K562 (cell line): ENCODE data around the gene STMN3. TPM values are rescaled to one million over a fixed set of nuclear protein-coding genes. Genes with fewer than 3 reads are reported as not detected.
A peak's percentile ranks its signal among the peaks of the same experiment; 100 is the strongest.

Source experiments
- ATAC-seq: fragments of 200-7000 bp; cut with Tn5 transposase; 3 replicates; pipeline ENCODE4 v1.9.1; 2020; ENCODE audit warnings: moderate library complexity
- BruUV-seq: library from RNA; stranded (reverse); fragments of 400-500 nt; replicated peaks from 2 replicates; lab custom pipeline; 2021; lab: Mats Ljungman, UMichigan
- CTCF ChIA-PET: fragments of 300-600 bp; formaldehyde crosslinking; extraction: SDS; loops from one replicate; lab custom pipeline; 2021; ENCODE audit warnings: low intra/inter-chr PET ratio; lab: Yijun Ruan, JAX
- POLR2A ChIA-PET: fragments of 300-600, 350-650 bp; sonication (Branson Sonifier 250); formaldehyde crosslinking; extraction: SDS; loops from one replicate; lab custom pipeline; 2021; ENCODE audit warnings: antibody characterized with exemption, inconsistent platforms; lab: Yijun Ruan, JAX
- DNase-seq, 4 experiments: peaks; one replicate each; pipeline versions ENCODE4 v3.0.0 to v3.0.0-alpha.2; 2011 to 2018; ENCODE audit warnings: low spot score in 3 of 4, mixed read lengths in 3 of 4; ENCODE audit errors: extremely low read depth in 1 of 4
- FAIRE-seq: peaks from 2 replicates; lab custom pipeline; 2011; peaks lifted over from hg19 to GRCh38; lab: Jason Lieb, UNC
- H2AFZ ChIP-seq: 2 replicates; pipeline ENCODE4 v1.6.0; 2011; ENCODE audit warnings: low read depth, low read length, control low read depth, inconsistent platforms
- H3K27ac ChIP-seq: fragments of 200-600 bp; 3 replicates; pipeline ENCODE4 v1.8.0; 2011; ENCODE audit warnings: low read depth, mild to moderate bottlenecking, control low read depth, inconsistent platforms, low read length, moderate library complexity, mixed read lengths; ENCODE audit errors: extremely low read depth
- H3K27me3 ChIP-seq, 2 experiments: fragments of 300-600 bp in 1 of 2; 2 replicates in 1 of 2; 3 replicates in 1 of 2; pipeline versions ENCODE4 v1.6.0 to v1.8.0; 2011; ENCODE audit warnings: inconsistent platforms in 2 of 2, low read length in 2 of 2, mild to moderate bottlenecking in 1 of 2, mixed read lengths in 1 of 2, moderate library complexity in 1 of 2; ENCODE audit not compliant: control insufficient read depth in 2 of 2, insufficient read depth in 2 of 2
- H3K36me3 ChIP-seq: fragments of 300-600 bp; 3 replicates; pipeline ENCODE4 v1.8.0; 2011; ENCODE audit warnings: mild to moderate bottlenecking, low read length, inconsistent platforms; ENCODE audit not compliant: control insufficient read depth, insufficient read depth
- H3K4me1 ChIP-seq, 2 experiments: fragments of 200-600 bp in 1 of 2; replicated peaks in 1 of 2; 2 replicates in 1 of 2; 3 replicates in 1 of 2; pipeline versions ENCODE4 v1.5.1 to v1.8.0; 2011; ENCODE audit warnings: inconsistent platforms in 2 of 2, low read length in 2 of 2, mild to moderate bottlenecking in 1 of 2, mixed read lengths in 1 of 2, moderate library complexity in 1 of 2; ENCODE audit not compliant: control insufficient read depth in 2 of 2, insufficient read depth in 2 of 2
- H3K4me2 ChIP-seq: 2 replicates; pipeline ENCODE4 v1.6.1; 2011; ENCODE audit warnings: low read length, control low read depth, inconsistent platforms, mixed read lengths; ENCODE audit not compliant: insufficient read depth
- H3K4me3 ChIP-seq: fragments of 200-600 bp; sonication (generic), shearing (Covaris generic); 2 replicates; pipeline ENCODE4 v1.5.1; 2016; ENCODE audit warnings: control low read depth, inconsistent platforms
- H3K79me2 ChIP-seq: fragments of 200-600 bp; 3 replicates; pipeline ENCODE4 v1.8.0; 2011; ENCODE audit warnings: low read length, inconsistent platforms; ENCODE audit not compliant: control insufficient read depth, insufficient read depth
- H3K9ac ChIP-seq, 2 experiments: 2 replicates each; pipeline versions ENCODE4 v1.6.0 to v1.6.1; 2011; ENCODE audit warnings: low read depth in 2 of 2, low read length in 2 of 2, control low read depth in 1 of 2, inconsistent platforms in 1 of 2, mild to moderate bottlenecking in 1 of 2, mixed read lengths in 1 of 2; ENCODE audit not compliant: insufficient read depth in 1 of 2
- H3K9me1 ChIP-seq: one replicate; pipeline ENCODE4 v1.6.0; 2011; ENCODE audit warnings: inconsistent platforms, mild to moderate bottlenecking, low read length, moderate library complexity; ENCODE audit not compliant: control insufficient read depth, insufficient read depth
- H3K9me3 ChIP-seq: replicated peaks from 2 replicates; pipeline ENCODE4 v1.5.1; 2011; ENCODE audit warnings: low read depth, low read length, inconsistent platforms; ENCODE audit not compliant: control insufficient read depth, insufficient read depth
- H4K20me1 ChIP-seq: replicated peaks from 2 replicates; pipeline ENCODE4 v1.6.1; 2011; ENCODE audit warnings: low read length, inconsistent platforms, mixed read lengths; ENCODE audit not compliant: control insufficient read depth, insufficient read depth
- CHD4 ChIP-seq: fragments of 200-600 bp; sonication (generic); IDR thresholded peaks from 3 replicates; pipeline ENCODE4 v1.6.1; 2012; ENCODE audit warnings: low read depth, mild to moderate bottlenecking, mixed read lengths, low read length, inconsistent platforms; ENCODE audit not compliant: insufficient read depth, insufficient replicate concordance, poor library complexity, severe bottlenecking
- HOXB6 ChIP-seq: fragments of 250-450 bp; sonication (Bioruptor Pico); IDR thresholded peaks from 2 replicates; pipeline ENCODE4 v1.5.1; 2022; ENCODE audit warnings: mild to moderate bottlenecking, borderline replicate concordance
- KDM5B ChIP-seq: fragments of 200-600 bp; sonication (generic); IDR thresholded peaks from 2 replicates; pipeline ENCODE4 v1.6.1; 2012; ENCODE audit warnings: low read depth, mild to moderate bottlenecking, moderate library complexity, low read length, control low read depth, inconsistent platforms; ENCODE audit not compliant: insufficient replicate concordance
- LEF1 ChIP-seq: fragments of 450-650 bp; IDR thresholded peaks from 2 replicates; pipeline ENCODE4 v1.6.1; 2016; ENCODE audit warnings: mild to moderate bottlenecking
- NEUROD1 ChIP-seq: fragments of 150-350 bp; IDR thresholded peaks from 2 replicates; pipeline ENCODE4 v1.6.1; 2014; ENCODE audit warnings: borderline replicate concordance, low read length, low read depth; ENCODE audit not compliant: partially characterized antibody
- PHF21A ChIP-seq: fragments of 450-650 bp; IDR thresholded peaks from 2 replicates; pipeline ENCODE4 v1.6.1; 2017; ENCODE audit warnings: low read depth, borderline replicate concordance
- ZNF184 ChIP-seq: sonication (generic); formaldehyde crosslinking; IDR thresholded peaks from 2 replicates; pipeline ENCODE4 v1.5.0; 2020; ENCODE audit warnings: missing genetic modification reagents
- ZNF707 ChIP-seq: fragments of 250-450 bp; sonication (Bioruptor Pico); conservative IDR thresholded peaks from 2 replicates; pipeline ENCODE4 v1.8.0; 2022; ENCODE audit warnings: inconsistent platforms, mild to moderate bottlenecking, moderate library complexity
- ZNF764 ChIP-seq: fragments of 250-450 bp; sonication (Bioruptor Pico); IDR thresholded peaks from 2 replicates; pipeline ENCODE4 v1.4.0; 2020; ENCODE audit warnings: low read depth, mild to moderate bottlenecking, moderate library complexity
- WGBS: fragments of 100-300 bp; shearing (Covaris generic); methylation state at CpG from one replicate; pipeline ENCODE4 v1.1.6; 2016; ENCODE audit warnings: low coverage, mixed read lengths; ENCODE audit not compliant: insufficient coverage; ENCODE audit errors: missing lambda C conversion rate; 5-methylcytosine and 5-hydroxymethylcytosine counted together
- in situ Hi-C: fragments of 300-500 bp; cut with MboI; formaldehyde crosslinking; loops from 4 replicates; pipeline ENCODE4 v1.15.0; 2018; ENCODE audit warnings: inconsistent platforms, mixed read lengths
- intact Hi-C: fragments of 100-400 bp; cut with micrococcal nuclease; formaldehyde crosslinking; loops from 2 replicates; pipeline ENCODE4 v1.14.2; 2022
- polyA plus RNA-seq, 8 experiments: library from polyadenylated mRNA; depleted of rRNA in 4 of 8; stranded (reverse) in 5 of 8; unstranded in 3 of 8; fragments of >200 nt; fragmentation: Nextera tagmentation in 2 of 8; fragmentation: Illumina TruSeq in 1 of 8; extraction: Ambion mirVana in 2 of 8; extraction: Trizol in 1 of 8; gene quantifications; 2 replicates each; pipeline versions ENCODE4 v1.2.1 to v1.2.3, GENCODE V29; 2011 to 2014; ENCODE audit warnings: inconsistent platforms in 1 of 8, missing spikeins in 1 of 8
- total RNA-seq, 7 experiments: library from RNA; depleted of rRNA in 6 of 7; stranded (reverse); fragments of >200 nt in 6 of 7; fragmentation: Illumina TruSeq in 2 of 7; extraction: Trizol in 2 of 7; gene quantifications; 2 replicates each; pipeline versions ENCODE4 v1.2.1 to v1.2.3, GENCODE V29; 2011 to 2021; ENCODE audit warnings: low replicate concordance in 1 of 7
- TF ChIP-seq, protein P1 (sequence below): fragments of 450-650 bp; IDR thresholded peaks from 2 replicates; pipeline ENCODE4 v1.6.1; 2016; ENCODE audit warnings: low read depth, mild to moderate bottlenecking, moderate library complexity
- TF ChIP-seq, protein P2 (sequence below): fragments of 450-650 bp; IDR thresholded peaks from 2 replicates; pipeline ENCODE4 v1.6.1; 2016; ENCODE audit warnings: missing biosample characterization, missing genetic modification characterization
- TF ChIP-seq, protein P3 (sequence below): fragments of 450-650 bp; IDR thresholded peaks from 2 replicates; pipeline ENCODE4 v1.7.1; 2018; ENCODE audit warnings: mild to moderate bottlenecking, low read depth; ENCODE audit not compliant: partially characterized antibody

The STMN3 gene
- total and polyA plus RNA-seq, 9 of the 15 experiments (the other 6 are each of a cell fraction or from before 2014, with no cell fraction given) = 0.70 to 65.6 (median 29.4) TPM

DNA sequence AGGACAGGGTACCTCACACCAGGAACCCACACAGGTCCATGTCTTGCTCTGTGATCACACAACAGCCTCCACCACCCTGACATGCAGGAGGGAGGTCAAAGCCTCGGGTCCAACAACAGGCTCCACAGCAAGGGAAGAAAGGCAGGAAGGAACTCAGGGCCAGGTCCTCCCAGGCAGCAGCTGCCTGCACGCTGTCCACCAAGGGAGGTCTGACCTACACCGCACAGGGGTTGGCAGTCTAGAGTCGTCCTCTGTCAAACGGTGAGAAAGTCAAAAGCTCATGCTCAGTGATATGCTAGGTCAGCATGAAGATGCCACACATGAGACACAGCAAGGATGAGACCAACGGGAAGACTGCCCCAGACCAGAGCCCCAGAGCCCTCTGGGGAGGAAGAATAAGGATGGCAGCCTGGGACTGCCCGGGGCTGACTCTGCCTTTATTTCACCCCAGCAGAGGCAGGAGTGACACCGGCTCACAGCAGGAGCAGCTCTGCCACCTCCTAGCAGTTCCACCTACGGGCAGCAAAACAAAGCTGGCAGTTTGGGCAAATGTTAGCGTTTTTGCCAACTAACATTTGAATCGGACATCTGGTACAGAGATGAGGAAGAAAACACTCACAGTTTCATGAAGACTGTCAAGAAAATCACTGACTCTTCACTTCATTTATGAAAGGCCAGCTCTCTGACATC lies 34.8 kb downstream of the STMN3 start:
- Histone ChIP-seq H3K4me2 (no peak overlapping the region), H4K20me1 (no peaks in the 10 kb centered on the region), H3K9me3 (no peaks in the 10 kb centered on the region), H3K4me3 (no peak overlapping the region), H3K9me1 (no peaks in the 10 kb centered on the region), H3K36me3 (peaks cover 47% of the 10 kb centered on the region; the same call in 2 of the 3 replicates), H3K79me2 (peaks cover 37% of the 10 kb centered on the region), H3K4me1 (peaks cover 0 to 7% of the 10 kb centered on the region in 2 experiments; a peak in 1 of 5 replicates), H2AFZ (no peak overlapping the region), H3K27me3 (no peaks in the 10 kb centered on the region), H3K9ac (0 out of 4 replicates have a peak overlapping the region, but pooled peaks of 1 of the 2 experiments have one; percentile 6), H3K27ac (no peak overlapping the region)
- no peak for DNase-seq
- intact Hi-C loops (no loop called here), in situ Hi-C loops (no loop called here)
- ATAC-seq = no peak
- POLR2A ChIA-PET = interaction anchor here (0.6 to 1.6 kb wide), 3 partner anchors 9 to 247 kb away, joined by 3 to 6 read pairs (median 3); partner anchors contain the start of genes GMEB2 and TPD52L2
- BruUV-seq = no TSS peak
- no peak for FAIRE-seq
- CTCF ChIA-PET = no interaction called here
- TF ChIP-seq, protein P1, sequence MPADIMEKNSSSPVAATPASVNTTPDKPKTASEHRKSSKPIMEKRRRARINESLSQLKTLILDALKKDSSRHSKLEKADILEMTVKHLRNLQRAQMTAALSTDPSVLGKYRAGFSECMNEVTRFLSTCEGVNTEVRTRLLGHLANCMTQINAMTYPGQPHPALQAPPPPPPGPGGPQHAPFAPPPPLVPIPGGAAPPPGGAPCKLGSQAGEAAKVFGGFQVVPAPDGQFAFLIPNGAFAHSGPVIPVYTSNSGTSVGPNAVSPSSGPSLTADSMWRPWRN = no peak
- TF ChIP-seq, protein P2, sequence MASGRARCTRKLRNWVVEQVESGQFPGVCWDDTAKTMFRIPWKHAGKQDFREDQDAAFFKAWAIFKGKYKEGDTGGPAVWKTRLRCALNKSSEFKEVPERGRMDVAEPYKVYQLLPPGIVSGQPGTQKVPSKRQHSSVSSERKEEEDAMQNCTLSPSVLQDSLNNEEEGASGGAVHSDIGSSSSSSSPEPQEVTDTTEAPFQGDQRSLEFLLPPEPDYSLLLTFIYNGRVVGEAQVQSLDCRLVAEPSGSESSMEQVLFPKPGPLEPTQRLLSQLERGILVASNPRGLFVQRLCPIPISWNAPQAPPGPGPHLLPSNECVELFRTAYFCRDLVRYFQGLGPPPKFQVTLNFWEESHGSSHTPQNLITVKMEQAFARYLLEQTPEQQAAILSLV = no peak
- TF ChIP-seq ZNF707 (CRISPR knock-in tag) (no peak), HOXB6 (CRISPR knock-in tag) (no peak), PHF21A (no peak), LEF1 (no peak), ZNF764 (CRISPR knock-in tag) (no peak), CHD4 (no peak), ZNF184 (CRISPR knock-in tag) (no peak), KDM5B (no peak), NEUROD1 (no peak)
- TF ChIP-seq, protein P3, sequence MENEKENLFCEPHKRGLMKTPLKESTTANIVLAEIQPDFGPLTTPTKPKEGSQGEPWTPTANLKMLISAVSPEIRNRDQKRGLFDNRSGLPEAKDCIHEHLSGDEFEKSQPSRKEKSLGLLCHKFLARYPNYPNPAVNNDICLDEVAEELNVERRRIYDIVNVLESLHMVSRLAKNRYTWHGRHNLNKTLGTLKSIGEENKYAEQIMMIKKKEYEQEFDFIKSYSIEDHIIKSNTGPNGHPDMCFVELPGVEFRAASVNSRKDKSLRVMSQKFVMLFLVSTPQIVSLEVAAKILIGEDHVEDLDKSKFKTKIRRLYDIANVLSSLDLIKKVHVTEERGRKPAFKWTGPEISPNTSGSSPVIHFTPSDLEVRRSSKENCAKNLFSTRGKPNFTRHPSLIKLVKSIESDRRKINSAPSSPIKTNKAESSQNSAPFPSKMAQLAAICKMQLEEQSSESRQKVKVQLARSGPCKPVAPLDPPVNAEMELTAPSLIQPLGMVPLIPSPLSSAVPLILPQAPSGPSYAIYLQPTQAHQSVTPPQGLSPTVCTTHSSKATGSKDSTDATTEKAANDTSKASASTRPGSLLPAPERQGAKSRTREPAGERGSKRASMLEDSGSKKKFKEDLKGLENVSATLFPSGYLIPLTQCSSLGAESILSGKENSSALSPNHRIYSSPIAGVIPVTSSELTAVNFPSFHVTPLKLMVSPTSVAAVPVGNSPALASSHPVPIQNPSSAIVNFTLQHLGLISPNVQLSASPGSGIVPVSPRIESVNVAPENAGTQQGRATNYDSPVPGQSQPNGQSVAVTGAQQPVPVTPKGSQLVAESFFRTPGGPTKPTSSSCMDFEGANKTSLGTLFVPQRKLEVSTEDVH = no peak
- WGBS = 80% methylated on average over 11 of the region's 11 CpGs
